Effector memory CD8-positive, alpha-beta T cell (primary cell): ENCODE measurements around the gene OTX2.

Source experiments
- ATAC-seq: fragments of 150-1000 bp; cut with Tn5 transposase; replicated peaks from 2 replicates; pipeline ENCODE4 v1.10.0; 2021; ENCODE audit warnings: mild to moderate bottlenecking, moderate library complexity
- DNase-seq, 3 experiments: peaks; one replicate each; pipeline ENCODE4 v3.0.0; 2021
- H3K27ac Mint-ChIP-seq, 2 donors: one replicate each; pipeline ENCODE4 v1.8.0; 2022; ENCODE audit warnings: mild to moderate bottlenecking in 2 of 2, mixed read lengths in 2 of 2, moderate library complexity in 2 of 2
- H3K27me3 Mint-ChIP-seq, 2 donors: one replicate each; pipeline ENCODE4 v1.8.0; 2022; ENCODE audit warnings: mixed read lengths in 2 of 2
- H3K36me3 Mint-ChIP-seq: one replicate; pipeline ENCODE4 v1.8.0; 2022; ENCODE audit warnings: mild to moderate bottlenecking, moderate library complexity, mixed read lengths; ENCODE audit not compliant: insufficient read depth
- H3K4me1 Mint-ChIP-seq, 2 donors: one replicate each; pipeline ENCODE4 v1.8.0; 2022; ENCODE audit warnings: low read depth in 2 of 2, mixed read lengths in 2 of 2
- H3K4me3 Mint-ChIP-seq, 2 donors: one replicate each; pipeline ENCODE4 v1.8.0; 2022; ENCODE audit warnings: mild to moderate bottlenecking in 2 of 2, mixed read lengths in 2 of 2, moderate library complexity in 2 of 2
- H3K9me3 Mint-ChIP-seq, 2 donors: one replicate each; pipeline ENCODE4 v1.8.0; 2022; ENCODE audit warnings: mixed read lengths in 2 of 2

OTX2 gene

GRCh38 chr14:56797003-56797568 is 13.2 kb downstream of the OTX2 start:
- ATAC-seq (no peak), DNase-seq (no peak)
- peaks cover 73 to 95% of the 10 kb centered on the region in 2 donors for H3K27me3 Mint-ChIP-seq
- no peaks in the 10 kb centered on the region for H3K9me3 Mint-ChIP-seq
- peaks cover 0 to 3% of the 10 kb centered on the region in 2 donors for H3K4me1 Mint-ChIP-seq
- H3K27ac Mint-ChIP-seq: no peak overlapping the region
- peak overlapping the region in 1 of 2 donors; percentile 43 for H3K4me3 Mint-ChIP-seq
- H3K36me3 Mint-ChIP-seq: no peaks in the 10 kb centered on the region

- DNase-seq (no peak), ATAC-seq (no peak)
- Mint-ChIP-seq H3K4me3 (no peak overlapping the region), H3K27me3 (peaks cover 70 to 94% of the 10 kb centered on the region in 2 donors), H3K4me1 (peaks cover 0 to 3% of the 10 kb centered on the region in 2 donors), H3K27ac (no peak overlapping the region), H3K36me3 (no peaks in the 10 kb centered on the region), H3K9me3 (no peaks in the 10 kb centered on the region)
Observed at GRCh38 chr14:56796259-56796658, 14.0 kb downstream of the OTX2 start.

GRCh38 chr14:56795284-56795622 is 15.0 kb downstream of the OTX2 start:
- Mint-ChIP-seq H3K4me1 (peaks cover 0 to 3% of the 10 kb centered on the region in 2 donors), H3K9me3 (no peaks in the 10 kb centered on the region), H3K27me3 (peaks cover 66 to 90% of the 10 kb centered on the region in 2 donors), H3K36me3 (no peaks in the 10 kb centered on the region), H3K27ac (no peak overlapping the region), H3K4me3 (no peak overlapping the region)
- ATAC-seq (no peak), DNase-seq (no peak)

GRCh38 chr14:56794557-56795283 is 15.6 kb downstream of the OTX2 start:
- ATAC-seq (no peak), DNase-seq (no peak)
- H3K4me1 Mint-ChIP-seq: peaks cover 0 to 3% of the 10 kb centered on the region in 2 donors
- no peak overlapping the region for H3K4me3 Mint-ChIP-seq
- H3K27me3 Mint-ChIP-seq: peaks cover 61 to 85% of the 10 kb centered on the region in 2 donors
- H3K9me3 Mint-ChIP-seq: no peaks in the 10 kb centered on the region
- no peaks in the 10 kb centered on the region for H3K36me3 Mint-ChIP-seq
- no peak overlapping the region for H3K27ac Mint-ChIP-seq

- Mint-ChIP-seq H3K4me3 (no peak overlapping the region), H3K9me3 (no peaks in the 10 kb centered on the region), H3K27ac (no peak overlapping the region), H3K27me3 (peaks cover 56 to 79% of the 10 kb centered on the region in 2 donors), H3K4me1 (peaks cover 0 to 3% of the 10 kb centered on the region in 2 donors), H3K36me3 (no peaks in the 10 kb centered on the region)
- no peak for DNase-seq
- no peak for ATAC-seq
Observed at GRCh38 chr14:56794088-56794556, 16.2 kb downstream of the OTX2 start.

- H3K27ac Mint-ChIP-seq: no peak overlapping the region
- no peaks in the 10 kb centered on the region for H3K4me1 Mint-ChIP-seq
- ATAC-seq (no peak), DNase-seq (no peak)
- no peak overlapping the region for H3K4me3 Mint-ChIP-seq
- no peaks in the 10 kb centered on the region for H3K9me3 Mint-ChIP-seq
- H3K36me3 Mint-ChIP-seq: no peaks in the 10 kb centered on the region
- peaks cover 30 to 42% of the 10 kb centered on the region in 2 donors for H3K27me3 Mint-ChIP-seq
Observed at GRCh38 chr14:56789955-56790354, 20.3 kb downstream of the OTX2 start.

- Mint-ChIP-seq H3K4me1 (no peaks in the 10 kb centered on the region), H3K4me3 (no peak overlapping the region), H3K36me3 (no peaks in the 10 kb centered on the region), H3K27me3 (peaks cover 18% of the 10 kb centered on the region in 2 donors), H3K9me3 (no peaks in the 10 kb centered on the region), H3K27ac (no peak overlapping the region)
- ATAC-seq (no peak), DNase-seq (no peak)
Observed at GRCh38 chr14:56787530-56787929, 22.7 kb downstream of the OTX2 start.

- ATAC-seq: no peak
- Mint-ChIP-seq H3K4me1 (no peaks in the 10 kb centered on the region), H3K36me3 (no peaks in the 10 kb centered on the region), H3K4me3 (no peak overlapping the region), H3K27me3 (peaks cover 0 to 5% of the 10 kb centered on the region in 2 donors), H3K27ac (no peak overlapping the region), H3K9me3 (no peaks in the 10 kb centered on the region)
- DNase-seq: no peak
Observed at GRCh38 chr14:56782711-56783110, 27.6 kb downstream of the OTX2 start.

GRCh38 chr14:56774503-56774902 is 35.8 kb downstream of the OTX2 start:
- no peak overlapping the region for H3K4me3 Mint-ChIP-seq
- no peak overlapping the region for H3K27ac Mint-ChIP-seq
- H3K36me3 Mint-ChIP-seq: peaks cover 3% of the 10 kb centered on the region
- H3K27me3 Mint-ChIP-seq: peaks cover 7 to 11% of the 10 kb centered on the region in 2 donors
- no peaks in the 10 kb centered on the region for H3K4me1 Mint-ChIP-seq
- no peak for DNase-seq
- no peak for ATAC-seq
- H3K9me3 Mint-ChIP-seq: peaks cover 0 to 2% of the 10 kb centered on the region in 2 donors

GRCh38 chr14:56770512-56770911 is 39.8 kb downstream of the OTX2 start:
- Mint-ChIP-seq H3K27me3 (peaks cover 7 to 11% of the 10 kb centered on the region in 2 donors), H3K36me3 (no peaks in the 10 kb centered on the region), H3K4me3 (no peak overlapping the region), H3K27ac (no peak overlapping the region), H3K4me1 (no peaks in the 10 kb centered on the region), H3K9me3 (peaks cover 0 to 2% of the 10 kb centered on the region in 2 donors)
- no peak for DNase-seq
- ATAC-seq: no peak

GRCh38 chr14:56760164-56760914 is 49.9 kb downstream of the OTX2 start:
- Mint-ChIP-seq H3K4me3 (no peak overlapping the region), H3K27me3 (peaks cover 22 to 27% of the 10 kb centered on the region in 2 donors), H3K4me1 (no peaks in the 10 kb centered on the region), H3K9me3 (no peaks in the 10 kb centered on the region), H3K36me3 (no peaks in the 10 kb centered on the region), H3K27ac (no peak overlapping the region)
- no peak for DNase-seq
- ATAC-seq: no peak

GRCh38 chr14:56759633-56760032 is 50.6 kb downstream of the OTX2 start:
- no peaks in the 10 kb centered on the region for H3K4me1 Mint-ChIP-seq
- DNase-seq: no peak
- ATAC-seq: no peak
- no peaks in the 10 kb centered on the region for H3K36me3 Mint-ChIP-seq
- no peak overlapping the region for H3K27ac Mint-ChIP-seq
- H3K9me3 Mint-ChIP-seq: no peaks in the 10 kb centered on the region
- no peak overlapping the region for H3K4me3 Mint-ChIP-seq
- H3K27me3 Mint-ChIP-seq: peaks cover 24 to 28% of the 10 kb centered on the region in 2 donors

- H3K36me3 Mint-ChIP-seq: no peaks in the 10 kb centered on the region
- ATAC-seq (no peak), DNase-seq (no peak)
- peaks cover 19 to 22% of the 10 kb centered on the region in 2 donors for H3K27me3 Mint-ChIP-seq
- H3K4me3 Mint-ChIP-seq: no peak overlapping the region
- H3K9me3 Mint-ChIP-seq: no peaks in the 10 kb centered on the region
- H3K4me1 Mint-ChIP-seq: no peaks in the 10 kb centered on the region
- H3K27ac Mint-ChIP-seq: no peak overlapping the region
Observed at GRCh38 chr14:56759094-56759493, 51.2 kb downstream of the OTX2 start.

GRCh38 chr14:56754921-56755320 is 55.4 kb downstream of the OTX2 start:
- no peaks in the 10 kb centered on the region for H3K36me3 Mint-ChIP-seq
- no peaks in the 10 kb centered on the region for H3K4me1 Mint-ChIP-seq
- no peaks in the 10 kb centered on the region for H3K9me3 Mint-ChIP-seq
- DNase-seq (no peak), ATAC-seq (no peak)
- H3K4me3 Mint-ChIP-seq: no peak overlapping the region
- H3K27ac Mint-ChIP-seq: no peak overlapping the region
- peaks cover 14 to 16% of the 10 kb centered on the region in 2 donors for H3K27me3 Mint-ChIP-seq
